Measurements from ENCODE around the gene LYPD6. TPM values are rescaled to one million over a fixed set of nuclear protein-coding genes. Genes with fewer than 3 reads are reported as not detected.

The LYPD6 gene
- total and polyA plus RNA-seq, 9 of the 15 experiments (the other 6 are each of a cell fraction or from before 2014, with no cell fraction given), result not detected

DNA sequence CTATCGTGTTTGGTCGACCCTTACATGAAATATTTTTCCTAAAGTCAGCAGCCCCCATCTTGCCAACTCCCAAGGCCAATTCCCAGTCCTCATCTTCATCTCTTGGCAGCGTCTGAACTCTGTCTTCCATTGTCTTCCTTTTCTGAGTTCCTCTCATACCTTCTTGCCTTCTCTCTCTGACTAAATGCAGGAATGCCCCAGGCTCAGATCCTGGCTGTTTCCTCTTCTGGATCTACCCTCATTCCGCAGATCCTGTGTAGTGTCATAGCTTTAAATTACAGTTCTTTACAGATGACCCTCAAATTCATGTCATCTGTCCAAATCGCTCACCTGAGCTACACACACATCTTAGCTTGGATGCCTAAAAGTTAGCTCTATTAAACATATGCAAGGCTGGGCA, 162.5 kb downstream of the LYPD6 start:
- in situ Hi-C loops (cut with MboI), result no loop called here
- Histone ChIP-seq H3K27me3 (ENCODE audit: control insufficient read depth in 2 of 2, insufficient read depth in 2 of 2, low read length in 2 of 2) (peaks cover 0 to 5% of the 10 kb centered on the region in 2 experiments; a peak in 2 of 5 replicates), H3K4me1 (replicated peaks in 1 of 2; ENCODE audit: control insufficient read depth in 2 of 2, insufficient read depth in 2 of 2, low read length in 2 of 2) (no peaks in the 10 kb centered on the region), H3K9me3 (replicated peaks; ENCODE audit: control insufficient read depth, insufficient read depth, low read depth, low read length) (no peaks in the 10 kb centered on the region; the same call in 1 of the 2 replicates), H3K9ac (ENCODE audit: insufficient read depth in 1 of 2, low read depth in 2 of 2, low read length in 2 of 2) (no peak overlapping the region), H3K79me2 (ENCODE audit: control insufficient read depth, insufficient read depth, low read length) (no peaks in the 10 kb centered on the region), H3K9me1 (ENCODE audit: control insufficient read depth, insufficient read depth, low read length) (no peaks in the 10 kb centered on the region), H2AFZ (ENCODE audit: low read depth, low read length) (no peak overlapping the region), H3K36me3 (ENCODE audit: control insufficient read depth, insufficient read depth, low read length) (no peaks in the 10 kb centered on the region), H3K4me3 (no peak overlapping the region), H3K27ac (ENCODE audit: extremely low read depth, low read depth, low read length) (no peak overlapping the region), H3K4me2 (ENCODE audit: insufficient read depth, low read length) (no peak overlapping the region), H4K20me1 (replicated peaks; ENCODE audit: control insufficient read depth, insufficient read depth, low read length) (no peaks in the 10 kb centered on the region)
- FAIRE-seq, result no peak
- under 1% methylated on average over 5 of the region's 5 CpGs for WGBS (ENCODE audit: insufficient coverage, low coverage, missing lambda C conversion rate)
- intact Hi-C loops (cut with micrococcal nuclease), result no loop called here
- no TSS peak for BruUV-seq (replicated peaks)
- ChIA-PET CTCF (ENCODE audit: low intra/inter-chr PET ratio) (no interaction called here), POLR2A (no interaction called here)
- no peak for DNase-seq (ENCODE audit: extremely low read depth in 1 of 4, low spot score in 3 of 4)
- ATAC-seq, result no peak
- TF ChIP-seq MXI1 (IDR thresholded peaks at IDR 0.05; ENCODE audit: low read depth, low read length) (no peak), HNRNPK (IDR thresholded peaks at IDR 0.05; ENCODE audit: low read depth, low read length, poor library complexity, severe bottlenecking) (no peak), MTA2 (IDR thresholded peaks at IDR 0.05; ENCODE audit: low read depth) (no peak), ZNF232 (CRISPR knock-in tag; IDR thresholded peaks at IDR 0.05) (no peak), POLR2AphosphoS5 (IDR thresholded peaks at IDR 0.05; ENCODE audit: control insufficient read depth, insufficient read depth, low read depth, low read length) (no peak), ZNF140 (CRISPR knock-in tag; IDR thresholded peaks at IDR 0.05) (no peak), IFI16 (CRISPR knock-in tag; IDR thresholded peaks at IDR 0.05) (no peak), CHCHD3 (CRISPR knock-in tag; IDR thresholded peaks at IDR 0.05) (no peak), DACH1 (IDR thresholded peaks at IDR 0.05; ENCODE audit: partially characterized antibody) (no peak), BACH1 (tag; IDR thresholded peaks at IDR 0.05) (no peak), BRCA1 (IDR thresholded peaks at IDR 0.05) (no peak), BRCA1 (CRISPR knock-in tag; IDR thresholded peaks at IDR 0.05) (no peak), ZNF436 (CRISPR knock-in tag; IDR thresholded peaks at IDR 0.05) (no peak), XRCC5 (IDR thresholded peaks at IDR 0.05; ENCODE audit: low read depth, low read length) (no peak)
- TF ChIP-seq, protein P1, sequence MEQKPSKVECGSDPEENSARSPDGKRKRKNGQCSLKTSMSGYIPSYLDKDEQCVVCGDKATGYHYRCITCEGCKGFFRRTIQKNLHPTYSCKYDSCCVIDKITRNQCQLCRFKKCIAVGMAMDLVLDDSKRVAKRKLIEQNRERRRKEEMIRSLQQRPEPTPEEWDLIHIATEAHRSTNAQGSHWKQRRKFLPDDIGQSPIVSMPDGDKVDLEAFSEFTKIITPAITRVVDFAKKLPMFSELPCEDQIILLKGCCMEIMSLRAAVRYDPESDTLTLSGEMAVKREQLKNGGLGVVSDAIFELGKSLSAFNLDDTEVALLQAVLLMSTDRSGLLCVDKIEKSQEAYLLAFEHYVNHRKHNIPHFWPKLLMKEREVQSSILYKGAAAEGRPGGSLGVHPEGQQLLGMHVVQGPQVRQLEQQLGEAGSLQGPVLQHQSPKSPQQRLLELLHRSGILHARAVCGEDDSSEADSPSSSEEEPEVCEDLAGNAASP (IDR thresholded peaks at IDR 0.05), result no peak
- TF ChIP-seq, protein P2, sequence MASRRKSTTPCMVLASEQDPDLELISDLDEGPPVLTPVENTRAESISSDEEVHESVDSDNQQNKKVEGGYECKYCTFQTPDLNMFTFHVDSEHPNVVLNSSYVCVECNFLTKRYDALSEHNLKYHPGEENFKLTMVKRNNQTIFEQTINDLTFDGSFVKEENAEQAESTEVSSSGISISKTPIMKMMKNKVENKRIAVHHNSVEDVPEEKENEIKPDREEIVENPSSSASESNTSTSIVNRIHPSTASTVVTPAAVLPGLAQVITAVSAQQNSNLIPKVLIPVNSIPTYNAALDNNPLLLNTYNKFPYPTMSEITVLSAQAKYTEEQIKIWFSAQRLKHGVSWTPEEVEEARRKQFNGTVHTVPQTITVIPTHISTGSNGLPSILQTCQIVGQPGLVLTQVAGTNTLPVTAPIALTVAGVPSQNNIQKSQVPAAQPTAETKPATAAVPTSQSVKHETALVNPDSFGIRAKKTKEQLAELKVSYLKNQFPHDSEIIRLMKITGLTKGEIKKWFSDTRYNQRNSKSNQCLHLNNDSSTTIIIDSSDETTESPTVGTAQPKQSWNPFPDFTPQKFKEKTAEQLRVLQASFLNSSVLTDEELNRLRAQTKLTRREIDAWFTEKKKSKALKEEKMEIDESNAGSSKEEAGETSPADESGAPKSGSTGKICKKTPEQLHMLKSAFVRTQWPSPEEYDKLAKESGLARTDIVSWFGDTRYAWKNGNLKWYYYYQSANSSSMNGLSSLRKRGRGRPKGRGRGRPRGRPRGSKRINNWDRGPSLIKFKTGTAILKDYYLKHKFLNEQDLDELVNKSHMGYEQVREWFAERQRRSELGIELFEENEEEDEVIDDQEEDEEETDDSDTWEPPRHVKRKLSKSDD (conservative IDR thresholded peaks at IDR 0.05; ENCODE audit: low read length), result no peak
- TF ChIP-seq, protein P3, sequence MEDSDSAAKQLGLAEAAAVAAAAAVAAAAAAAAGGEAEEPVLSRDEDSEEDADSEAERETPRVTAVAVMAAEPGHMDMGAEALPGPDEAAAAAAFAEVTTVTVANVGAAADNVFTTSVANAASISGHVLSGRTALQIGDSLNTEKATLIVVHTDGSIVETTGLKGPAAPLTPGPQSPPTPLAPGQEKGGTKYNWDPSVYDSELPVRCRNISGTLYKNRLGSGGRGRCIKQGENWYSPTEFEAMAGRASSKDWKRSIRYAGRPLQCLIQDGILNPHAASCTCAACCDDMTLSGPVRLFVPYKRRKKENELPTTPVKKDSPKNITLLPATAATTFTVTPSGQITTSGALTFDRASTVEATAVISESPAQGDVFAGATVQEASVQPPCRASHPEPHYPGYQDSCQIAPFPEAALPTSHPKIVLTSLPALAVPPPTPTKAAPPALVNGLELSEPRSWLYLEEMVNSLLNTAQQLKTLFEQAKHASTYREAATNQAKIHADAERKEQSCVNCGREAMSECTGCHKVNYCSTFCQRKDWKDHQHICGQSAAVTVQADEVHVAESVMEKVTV (CRISPR knock-in tag; IDR thresholded peaks at IDR 0.05), result no peak
